B cell (primary cell): Measurements from ENCODE around the gene AHNAK. TPM values are rescaled to one million over a fixed set of nuclear protein-coding genes. Genes with fewer than 3 reads are reported as not detected.

ENCODE experiments used
- ATAC-seq: fragments of 200-7000 bp; cut with Tn5 transposase; one replicate; pipeline ENCODE4 v1.10.0; 2021; ENCODE audit warnings: low read depth, mild to moderate bottlenecking, moderate number of reproducible peaks, moderate library complexity
- CTCF ChIA-PET: fragments of 350-600 bp; sonication (Branson Sonifier 250); formaldehyde crosslinking; loops from one replicate; lab custom pipeline; 2021; ENCODE audit warnings: antibody characterized with exemption, inconsistent platforms; lab: Charles Lee
- POLR2A ChIA-PET: fragments of 350-600 bp; sonication (Branson Sonifier 250); formaldehyde crosslinking; loops from one replicate; lab custom pipeline; 2021; ENCODE audit warnings: antibody characterized with exemption; lab: Charles Lee
- DNase-seq: peaks from one replicate; pipeline ENCODE4 v3.0.0; 2013
- H2AFZ ChIP-seq: 2 replicates; pipeline ENCODE4 v1.6.1; 2012; ENCODE audit warnings: mild to moderate bottlenecking, low read depth, low read length; ENCODE audit not compliant: insufficient read depth, poor library complexity, severe bottlenecking
- H3K27ac ChIP-seq, 2 donors: 1 replicate in 1 of 2; 2 replicates in 1 of 2; pipeline ENCODE4 v1.5.1; 2012 to 2013; ENCODE audit warnings: low read length in 2 of 2, mild to moderate bottlenecking in 2 of 2, moderate library complexity in 1 of 2
- H3K27me3 ChIP-seq, 4 experiments: fragments of 200-600 bp in 1 of 4; sonication (generic) in 1 of 4; replicated peaks in 1 of 4; 1 replicate in 2 of 4; 2 replicates in 2 of 4; pipeline versions ENCODE4 v1.6.1 to v1.7.0; 2013 to 2016; ENCODE audit warnings: low read length in 3 of 4, mild to moderate bottlenecking in 2 of 4, mixed read lengths in 1 of 4, moderate library complexity in 1 of 4; ENCODE audit not compliant: insufficient read depth in 4 of 4, control insufficient read depth in 3 of 4; ENCODE audit errors: control extremely low read depth in 1 of 4
- H3K36me3 ChIP-seq, 2 experiments: replicated peaks in 1 of 2; 1 replicate in 1 of 2; 2 replicates in 1 of 2; pipeline versions ENCODE4 v1.6.1 to v1.7.1; 2013; ENCODE audit warnings: low read length in 1 of 2; ENCODE audit not compliant: insufficient read depth in 2 of 2, control insufficient read depth in 1 of 2; ENCODE audit errors: control extremely low read depth in 1 of 2, extremely low read depth in 1 of 2
- H3K4me1 ChIP-seq, 2 donors: fragments of 200-600 bp in 1 of 2; sonication (generic) in 1 of 2; 1 replicate in 1 of 2; 2 replicates in 1 of 2; pipeline versions ENCODE4 v1.5.1 to v1.6.1; 2013 to 2017; ENCODE audit warnings: low read length in 2 of 2; ENCODE audit not compliant: control insufficient read depth in 2 of 2, insufficient read depth in 2 of 2
- H3K4me2 ChIP-seq: replicated peaks from 2 replicates; pipeline ENCODE3; 2012; ENCODE audit warnings: mild to moderate bottlenecking, low read depth, low read length; ENCODE audit not compliant: poor library complexity, severe bottlenecking
- H3K4me3 ChIP-seq, 5 experiments: fragments of 200-600 bp in 1 of 5; sonication (generic) in 1 of 5; 1 replicate in 3 of 5; 2 replicates in 2 of 5; pipeline versions ENCODE4 v1.5.1 to v1.7.0; 2011 to 2016; ENCODE audit warnings: low read length in 4 of 5, mild to moderate bottlenecking in 4 of 5, low read depth in 2 of 5, control low read depth in 1 of 5, moderate library complexity in 1 of 5; ENCODE audit not compliant: insufficient read depth in 1 of 5; ENCODE audit errors: control extremely low read depth in 1 of 5, extremely low read depth in 1 of 5
- H3K79me2 ChIP-seq: fragments of 200-600 bp; sonication (generic); one replicate; pipeline ENCODE4 v1.6.0; 2016; ENCODE audit warnings: low read length; ENCODE audit not compliant: control insufficient read depth, insufficient read depth
- H3K9ac ChIP-seq: fragments of 200-600 bp; sonication (generic); 2 replicates; pipeline ENCODE4 v1.6.1; 2017; ENCODE audit warnings: mild to moderate bottlenecking, low read length, moderate library complexity
- H3K9me3 ChIP-seq, 3 donors: one replicate each; pipeline versions ENCODE4 v1.6.1 to v1.7.1; 2013; ENCODE audit warnings: low read length in 2 of 3; ENCODE audit not compliant: control insufficient read depth in 2 of 3, insufficient read depth in 1 of 3; ENCODE audit errors: control extremely low read depth in 1 of 3
- H4K20me1 ChIP-seq: 2 replicates; pipeline ENCODE4 v1.6.0; 2012; ENCODE audit warnings: mild to moderate bottlenecking, low read length; ENCODE audit not compliant: insufficient read depth, control insufficient read depth, poor library complexity, severe bottlenecking
- H3K27ac Mint-ChIP-seq: one replicate; pipeline ENCODE4 v1.8.0; 2021; ENCODE audit warnings: mixed read lengths
- H3K27me3 Mint-ChIP-seq: one replicate; pipeline ENCODE4 v1.8.0; 2021; ENCODE audit warnings: mixed read lengths
- H3K4me1 Mint-ChIP-seq: one replicate; pipeline ENCODE4 v1.8.0; 2021; ENCODE audit warnings: mixed read lengths
- H3K4me3 Mint-ChIP-seq: one replicate; pipeline ENCODE4 v1.8.0; 2021; ENCODE audit warnings: mixed read lengths
- H3K9me3 Mint-ChIP-seq: one replicate; pipeline ENCODE4 v1.8.0; 2022; ENCODE audit warnings: mixed read lengths; ENCODE audit not compliant: insufficient read depth
- EZH2 ChIP-seq: IDR thresholded peaks from 2 replicates; pipeline ENCODE4 v1.6.1; 2012; ENCODE audit warnings: borderline replicate concordance, low read depth, mild to moderate bottlenecking, moderate library complexity, low read length; ENCODE audit not compliant: insufficient read depth, poor library complexity, severe bottlenecking
- WGBS: methylation state at CpG from one replicate; pipeline ENCODE4 v1.1.5; 2013; ENCODE audit warnings: missing lambda C conversion rate; ENCODE audit not compliant: insufficient coverage; 5-methylcytosine and 5-hydroxymethylcytosine counted together
- intact Hi-C: fragments of 100-400 bp; cut with micrococcal nuclease; formaldehyde crosslinking; loops from one replicate; pipeline ENCODE4 v1.10.0; 2022
- polyA plus RNA-seq: library from polyadenylated mRNA; depleted of rRNA; stranded (reverse); fragments of >200 nt; gene quantifications from 2 replicates; pipeline ENCODE4 v1.2.3, GENCODE V29; 2012
- total RNA-seq, 2 donors: library from RNA; stranded (reverse); fragments of 120-200 nt in 1 of 2; gene quantifications; 1 replicate in 1 of 2; 2 replicates in 1 of 2; pipeline versions ENCODE4 v1.2.3 to v1.2.4, GENCODE V29; 2013 to 2022
- TF ChIP-seq, protein P1 (sequence below): fragments of 200-600 bp; IDR thresholded peaks from one replicate; pipeline ENCODE4 v1.8.0; 2022; ENCODE audit warnings: antibody characterized with exemption, mild to moderate bottlenecking

The AHNAK gene
- total and polyA plus RNA-seq, 2 donors (not counting 1 experiment from before 2014, with no cell fraction given), result 63.7 to 229 TPM

DNA sequence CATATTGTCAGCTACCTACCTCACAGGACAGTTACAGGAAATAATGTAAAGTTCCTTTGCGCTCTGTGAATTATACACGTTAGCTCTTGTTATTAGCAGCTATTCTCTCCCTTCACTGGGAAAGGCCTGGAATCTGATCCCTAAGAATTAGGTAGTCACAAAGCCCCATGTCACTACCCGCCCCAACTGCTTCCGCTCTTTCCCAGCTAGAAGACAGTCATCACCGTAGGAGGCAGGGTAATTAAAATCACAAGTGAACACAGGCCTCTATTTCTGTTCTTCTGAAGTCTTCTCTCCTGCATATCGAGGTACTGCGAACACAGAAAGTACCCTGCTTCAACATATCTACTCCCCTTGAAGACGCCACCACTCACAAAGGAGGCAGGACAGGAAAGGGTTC, 12.6 kb upstream of the AHNAK start:
- Histone ChIP-seq H3K9ac (no peak overlapping the region), H3K27ac (peak overlapping the region in 1 of 2 donors; percentile 98), H3K4me3 (no peak overlapping the region), H3K4me1 (peaks cover 37 to 55% of the 10 kb centered on the region in 2 donors), H2AFZ (no peak overlapping the region), H3K79me2 (peaks cover 13% of the 10 kb centered on the region), H4K20me1 (peaks cover 15% of the 10 kb centered on the region), H3K36me3 (peaks cover 10 to 36% of the 10 kb centered on the region in 2 experiments), H3K4me2 (no peak overlapping the region), H3K27me3 (no peaks in the 10 kb centered on the region), H3K9me3 (no peaks in the 10 kb centered on the region)
- Mint-ChIP-seq H3K4me1 (peaks cover 49% of the 10 kb centered on the region), H3K27ac (peak overlapping the region; percentile 78), H3K9me3 (no peaks in the 10 kb centered on the region), H3K27me3 (no peaks in the 10 kb centered on the region), H3K4me3 (peak overlapping the region; percentile 34)
- 94% methylated on average over 5 of the region's 8 CpGs for WGBS
- TF ChIP-seq, protein P1, sequence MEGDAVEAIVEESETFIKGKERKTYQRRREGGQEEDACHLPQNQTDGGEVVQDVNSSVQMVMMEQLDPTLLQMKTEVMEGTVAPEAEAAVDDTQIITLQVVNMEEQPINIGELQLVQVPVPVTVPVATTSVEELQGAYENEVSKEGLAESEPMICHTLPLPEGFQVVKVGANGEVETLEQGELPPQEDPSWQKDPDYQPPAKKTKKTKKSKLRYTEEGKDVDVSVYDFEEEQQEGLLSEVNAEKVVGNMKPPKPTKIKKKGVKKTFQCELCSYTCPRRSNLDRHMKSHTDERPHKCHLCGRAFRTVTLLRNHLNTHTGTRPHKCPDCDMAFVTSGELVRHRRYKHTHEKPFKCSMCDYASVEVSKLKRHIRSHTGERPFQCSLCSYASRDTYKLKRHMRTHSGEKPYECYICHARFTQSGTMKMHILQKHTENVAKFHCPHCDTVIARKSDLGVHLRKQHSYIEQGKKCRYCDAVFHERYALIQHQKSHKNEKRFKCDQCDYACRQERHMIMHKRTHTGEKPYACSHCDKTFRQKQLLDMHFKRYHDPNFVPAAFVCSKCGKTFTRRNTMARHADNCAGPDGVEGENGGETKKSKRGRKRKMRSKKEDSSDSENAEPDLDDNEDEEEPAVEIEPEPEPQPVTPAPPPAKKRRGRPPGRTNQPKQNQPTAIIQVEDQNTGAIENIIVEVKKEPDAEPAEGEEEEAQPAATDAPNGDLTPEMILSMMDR, result no peak
- TF ChIP-seq EZH2, result no peak
- DNase-seq (no peak), ATAC-seq (no peak)
- intact Hi-C loops, result loop anchor here (5.0 kb wide), 1 partner anchor 283 kb away; no protein-coding TSS in a partner anchor
- POLR2A ChIA-PET, result interaction anchor here (9.3 kb wide), 1 partner anchor 17 kb away, joined by 119 read pairs; no protein-coding TSS in a partner anchor
- CTCF ChIA-PET, result interaction anchor here (0.6 to 13.2 kb wide), 15 partner anchors 8 to 164 kb away, joined by 3 to 376 read pairs (median 9); partner anchors contain the start of genes AHNAK and EEF1G

- 100% methylated on average over 1 of the region's 9 CpGs for WGBS
- no peak overlapping the region for H3K4me3 Mint-ChIP-seq
- H3K9ac ChIP-seq, result no peak overlapping the region
Measured at GRCh38 chr11:62558669-62559068, 12.1 kb upstream of the AHNAK start.

More at GRCh38 chr11:62558669-62559068, 12.1 kb upstream of the AHNAK start:
- no peaks in the 10 kb centered on the region for H3K27me3 ChIP-seq
- Mint-ChIP-seq H3K27ac (no peak overlapping the region), H3K27me3 (no peaks in the 10 kb centered on the region), H3K4me1 (peaks cover 54% of the 10 kb centered on the region), H3K9me3 (no peaks in the 10 kb centered on the region)
- H3K27ac ChIP-seq, result peak overlapping the region; percentile 98 to 99
- H3K9me3 ChIP-seq, result no peaks in the 10 kb centered on the region
- H4K20me1 ChIP-seq, result peaks cover 13% of the 10 kb centered on the region
- intact Hi-C loops, result loop anchor here (5.0 kb wide), 1 partner anchor 284 kb away; no protein-coding TSS in a partner anchor
- no peak overlapping the region for H3K4me2 ChIP-seq
- H3K79me2 ChIP-seq, result peaks cover 18% of the 10 kb centered on the region
- TF ChIP-seq, protein P1, result no peak
- no peak for TF ChIP-seq EZH2
- H3K4me3 ChIP-seq, result no peak overlapping the region
- ChIA-PET CTCF (interaction anchor here (0.6 to 13.2 kb wide), 11 partner anchors 9 to 164 kb away, joined by 3 to 376 read pairs (median 5); no protein-coding TSS in a partner anchor), POLR2A (interaction anchor here (9.3 kb wide), 1 partner anchor 16 kb away, joined by 119 read pairs; no protein-coding TSS in a partner anchor)
- peaks cover 10 to 32% of the 10 kb centered on the region in 2 experiments for H3K36me3 ChIP-seq
- H2AFZ ChIP-seq, result no peak overlapping the region
- peaks cover 43 to 60% of the 10 kb centered on the region in 2 donors for H3K4me1 ChIP-seq
- no peak for DNase-seq
- ATAC-seq, result no peak
